Measurements from ENCODE around the gene SCARF1.

The SCARF1 gene

GRCh38 chr17:1592751-1593629 lies 52.5 kb downstream of the SCARF1 start:
- no peak for DNase-seq

DNA sequence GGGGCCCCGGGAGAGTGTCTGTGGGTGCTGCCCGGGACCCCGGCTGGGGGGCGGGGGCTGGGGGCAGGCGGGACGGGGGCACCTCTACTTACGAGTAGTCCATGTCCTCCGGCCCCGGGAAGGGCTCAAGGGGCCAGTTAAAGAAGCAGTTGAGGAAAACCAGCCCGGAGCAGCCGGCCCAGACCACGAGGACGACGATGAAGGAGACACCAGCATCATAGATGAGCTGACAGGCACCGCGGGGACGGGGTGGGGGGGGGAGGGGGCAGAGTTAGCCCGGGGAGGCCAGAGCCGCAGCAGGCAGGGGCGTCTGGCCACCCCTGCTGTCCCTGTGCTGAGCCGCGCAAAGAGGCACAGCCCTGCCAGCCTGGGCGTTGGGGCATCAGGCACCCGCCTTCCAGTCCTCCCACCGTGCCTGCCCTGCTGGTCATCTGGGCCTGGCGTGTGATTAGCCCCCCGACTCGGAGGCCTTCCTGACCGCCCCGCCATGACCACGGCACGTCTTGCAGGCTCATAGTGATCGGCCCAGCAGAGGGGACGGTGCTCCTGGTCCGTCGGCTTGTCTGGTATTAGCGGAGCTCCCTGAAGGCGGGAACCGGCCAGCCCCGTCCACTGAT lies 54.0 kb downstream of the SCARF1 start:
- no peak for DNase-seq

GRCh38 chr17:1590747-1591473 lies 54.6 kb downstream of the SCARF1 start:
- no peak for DNase-seq

- no peak for DNase-seq
These were observed 55.3 kb downstream of the SCARF1 start for GRCh38 chr17:1590029-1590746.

- no peak for DNase-seq
These were observed 56.5 kb downstream of the SCARF1 start for GRCh38 chr17:1588821-1589585.

- no peak for DNase-seq
These were observed 61.4 kb downstream of the SCARF1 start for GRCh38 chr17:1584167-1584566.
